GM21528 (cell line): ENCODE data around the gene ANKRD6.

ENCODE experiments used
- ATAC-seq: cut with Tn5 transposase; IDR thresholded peaks from one replicate; pipeline ENCODE4 v1.9.1; 2021; ENCODE audit warnings: mild to moderate bottlenecking, moderate library complexity; ENCODE audit not compliant: unreplicated experiment, low FRiP score

ANKRD6 gene

DNA sequence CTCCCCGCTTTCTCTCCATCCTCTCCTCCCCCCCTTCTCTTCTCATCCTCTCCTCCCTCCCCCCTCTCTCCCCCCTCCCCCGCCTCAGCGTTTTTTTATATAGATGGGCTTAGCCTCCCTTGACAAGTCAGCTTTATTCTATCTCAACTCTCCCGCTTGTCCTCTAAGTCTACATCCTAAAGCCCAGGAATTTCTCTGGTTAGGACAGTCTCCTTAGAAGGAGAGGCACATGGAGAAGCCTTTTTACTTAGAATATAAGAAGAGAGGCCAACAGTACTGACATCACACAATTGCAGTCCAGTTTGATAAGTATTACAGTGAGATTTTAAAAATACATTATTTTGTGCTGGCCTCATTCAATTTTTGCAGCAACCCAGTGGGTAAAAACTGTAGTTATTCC is 122.1 kb downstream of the ANKRD6 start:
- no peak for ATAC-seq

GRCh38 chr6:89555806-89556205 is 122.9 kb downstream of the ANKRD6 start:
- ATAC-seq: no peak

- no peak for ATAC-seq
Measured at GRCh38 chr6:89559487-89559886, 126.5 kb downstream of the ANKRD6 start.

GRCh38 chr6:89562093-89562973 is 129.4 kb downstream of the ANKRD6 start:
- ATAC-seq: no peak

GRCh38 chr6:89563866-89564265 is 130.9 kb downstream of the ANKRD6 start:
- ATAC-seq: no peak

DNA sequence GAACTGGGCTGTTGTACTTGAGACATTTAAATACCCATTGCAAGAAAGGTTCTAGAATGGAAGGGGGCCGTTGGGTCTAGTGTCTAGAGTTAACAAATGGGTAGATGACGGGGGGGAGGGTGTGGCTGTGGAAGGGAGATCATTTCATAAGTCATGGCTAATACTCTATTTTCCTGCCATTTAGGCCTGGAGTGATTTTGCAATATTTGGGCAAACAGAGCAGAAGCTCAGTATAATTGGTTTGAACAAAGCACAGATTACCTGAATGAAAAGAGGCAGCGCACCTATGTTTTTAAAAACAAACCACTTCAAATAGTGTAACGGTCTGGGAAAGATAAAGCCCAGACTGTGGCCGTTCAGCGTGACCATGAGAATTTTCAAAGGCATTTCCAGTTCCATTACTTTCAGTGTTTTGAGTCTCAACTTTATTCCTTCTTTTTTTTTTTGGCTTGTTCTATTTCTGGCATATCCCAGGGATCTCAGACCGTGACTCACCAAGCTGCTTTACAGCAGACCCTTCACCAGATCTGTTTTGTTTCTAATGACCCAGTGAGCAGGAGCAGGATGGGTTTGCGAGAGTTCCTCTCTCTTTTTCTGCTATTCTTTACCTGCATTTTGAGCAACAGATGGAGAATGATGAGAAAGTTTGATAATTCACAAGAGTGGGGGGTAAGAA is 131.9 kb downstream of the ANKRD6 start:
- no peak for ATAC-seq

DNA sequence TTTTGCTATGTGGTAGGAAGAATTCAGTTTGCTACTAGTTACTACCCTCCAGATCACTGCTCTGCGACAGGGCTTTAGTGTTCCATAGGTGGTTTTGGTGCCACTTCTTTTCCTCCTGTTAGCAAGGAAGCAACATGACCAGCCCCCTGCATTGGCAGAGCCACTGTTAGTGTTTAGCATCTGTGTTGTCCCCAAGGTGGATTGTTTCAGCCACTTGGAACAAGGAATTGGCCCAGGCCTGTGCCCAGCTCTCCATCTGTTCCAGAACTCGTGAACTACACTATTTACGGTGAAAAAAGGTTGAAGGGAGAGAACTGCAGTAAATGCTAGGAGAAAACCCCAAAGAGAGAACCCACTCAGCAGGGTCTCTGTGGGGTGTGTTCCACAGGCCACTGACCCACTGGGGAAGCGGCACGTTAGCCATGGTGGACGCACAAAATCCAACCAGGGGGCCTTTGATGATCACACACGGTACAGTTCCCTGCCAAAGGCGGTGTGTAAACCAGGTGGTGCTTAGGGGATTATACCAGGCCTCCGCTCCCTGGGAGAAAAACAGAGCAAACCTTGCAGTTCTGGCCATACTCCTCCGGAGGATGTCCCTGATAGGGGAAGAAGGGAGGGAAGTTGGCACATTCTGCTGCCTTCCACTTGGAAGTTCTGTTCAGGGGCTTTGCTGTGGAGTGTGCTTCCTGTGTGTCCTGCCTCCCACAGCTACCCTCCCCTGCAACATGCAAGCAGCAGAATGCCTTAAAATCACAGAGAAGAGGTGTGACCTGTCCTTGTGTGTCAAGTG is 133.3 kb downstream of the ANKRD6 start:
- no peak for ATAC-seq

DNA sequence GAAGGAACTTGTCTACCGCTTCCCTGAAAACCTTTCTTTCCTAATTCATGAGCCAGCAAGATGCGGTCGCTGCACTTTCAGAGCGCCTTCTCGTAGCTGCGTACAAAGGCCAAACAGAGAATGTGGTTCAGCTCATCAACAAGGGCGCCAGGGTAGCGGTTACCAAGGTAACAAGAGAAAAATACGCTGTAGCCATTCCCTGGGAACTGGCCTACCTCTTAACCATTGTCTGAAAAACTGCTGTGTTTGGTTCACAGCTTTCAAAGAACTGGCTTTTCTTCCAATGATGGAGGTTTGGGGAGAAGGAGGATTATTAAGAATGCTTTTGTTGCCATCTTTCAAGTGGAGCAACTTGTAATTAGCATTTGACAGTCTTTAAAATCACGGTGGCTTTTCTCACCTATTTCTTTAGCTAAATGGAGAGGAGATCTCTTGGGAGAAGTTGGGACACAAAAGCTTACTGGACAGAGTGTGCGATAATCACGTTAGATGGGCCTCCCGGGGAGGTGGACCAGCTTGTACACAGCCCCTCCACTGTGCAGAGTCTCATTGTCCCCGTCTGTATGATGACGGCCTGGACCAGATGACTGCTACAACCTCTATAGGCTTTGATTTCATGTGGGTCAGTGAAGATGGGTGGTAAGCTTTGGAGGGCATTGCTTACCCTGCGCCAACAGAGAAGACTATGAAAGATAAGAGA is 134.1 kb downstream of the ANKRD6 start:
- ATAC-seq: no peak

DNA sequence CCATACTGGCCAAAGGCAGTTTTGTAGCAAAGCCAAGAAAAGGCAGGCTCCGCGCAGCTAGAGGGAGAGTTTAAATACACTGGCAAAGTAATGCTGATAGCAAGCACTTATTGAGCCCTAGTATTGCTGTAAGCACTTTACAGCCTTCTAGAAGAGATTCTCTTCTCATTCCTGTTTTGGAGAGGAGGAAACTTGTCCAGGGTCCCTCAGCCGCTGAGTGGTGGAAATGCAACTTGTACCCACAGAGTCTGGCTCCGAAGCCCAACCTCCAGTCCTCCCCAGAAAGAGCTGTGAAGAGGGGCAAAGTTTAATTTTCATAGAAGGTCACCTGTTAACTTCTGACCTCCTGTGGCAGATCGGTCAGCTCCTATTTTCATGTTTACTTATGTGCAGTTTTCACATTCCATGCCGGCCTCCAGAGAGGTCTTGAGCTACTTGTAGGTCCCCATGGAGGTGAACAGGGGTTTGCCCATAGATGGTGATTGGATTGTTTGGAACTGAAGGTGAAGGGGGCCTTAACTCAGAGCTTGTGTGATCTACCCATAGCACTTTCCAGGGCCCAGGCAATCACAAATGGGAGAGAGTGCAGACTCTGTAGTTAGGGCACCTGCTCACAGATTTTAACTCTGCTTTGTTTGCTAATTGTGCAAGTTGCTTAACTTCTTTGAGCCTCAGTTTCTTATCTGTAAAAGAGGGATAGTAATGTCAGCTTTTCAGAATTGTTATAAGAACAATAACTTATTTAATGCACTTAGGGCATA is 134.9 kb downstream of the ANKRD6 start:
- ATAC-seq: no peak

DNA sequence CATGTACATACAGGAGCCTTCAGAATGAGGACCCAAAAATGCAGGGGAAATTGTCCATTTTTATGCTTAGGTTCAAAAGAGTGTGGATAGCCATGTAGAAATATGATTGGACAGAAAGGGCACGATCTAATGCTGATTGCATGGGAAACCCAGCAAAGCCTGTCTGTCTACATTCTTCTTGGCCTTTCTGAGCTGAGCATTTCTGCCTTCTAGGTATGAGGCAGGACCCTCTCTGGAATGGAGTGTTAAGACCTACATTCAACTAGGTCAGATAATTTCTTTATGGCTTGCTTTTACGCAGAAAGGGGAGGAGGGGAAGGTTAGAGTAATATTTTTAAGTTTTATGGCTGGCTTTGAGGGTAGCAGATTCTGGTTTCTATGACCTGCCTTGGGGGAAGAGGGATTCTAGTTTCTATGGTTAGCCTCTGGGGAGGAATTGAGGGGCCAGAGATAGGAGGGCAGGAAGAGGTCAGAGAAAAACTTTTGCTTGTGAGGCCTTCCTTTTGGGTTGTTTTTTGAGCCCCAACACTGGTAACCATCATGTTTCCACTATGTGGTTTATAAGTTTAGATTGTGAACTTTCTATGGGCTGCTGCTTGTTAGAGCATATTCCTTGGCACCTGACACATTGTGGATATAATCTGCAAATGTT is 142.1 kb downstream of the ANKRD6 start:
- ATAC-seq: no peak

DNA sequence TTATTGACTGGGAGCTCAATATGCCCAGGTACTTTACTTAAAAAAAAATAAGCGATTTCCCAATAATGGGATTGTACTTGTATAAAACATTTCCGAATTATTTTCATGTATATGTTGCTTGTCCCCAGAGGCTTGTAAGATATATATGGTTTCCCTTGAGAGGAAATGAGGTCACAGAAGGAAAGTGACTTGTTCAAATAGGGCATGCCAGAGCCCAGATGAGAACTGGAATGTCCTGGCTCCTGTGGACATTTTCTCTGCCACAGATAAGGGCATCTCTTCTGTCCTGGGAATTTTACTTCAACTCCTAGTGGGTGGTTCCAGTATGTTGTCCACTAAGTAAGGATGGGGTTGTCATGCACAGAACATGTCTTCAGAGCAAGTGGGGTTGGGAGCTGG is 142.6 kb downstream of the ANKRD6 start:
- no peak for ATAC-seq

GRCh38 chr6:89580997-89581666 is 148.2 kb downstream of the ANKRD6 start:
- ATAC-seq: no peak

GRCh38 chr6:89581689-89582088 is 148.7 kb downstream of the ANKRD6 start:
- no peak for ATAC-seq

GRCh38 chr6:89582669-89583325 is 149.8 kb downstream of the ANKRD6 start:
- no peak for ATAC-seq

DNA sequence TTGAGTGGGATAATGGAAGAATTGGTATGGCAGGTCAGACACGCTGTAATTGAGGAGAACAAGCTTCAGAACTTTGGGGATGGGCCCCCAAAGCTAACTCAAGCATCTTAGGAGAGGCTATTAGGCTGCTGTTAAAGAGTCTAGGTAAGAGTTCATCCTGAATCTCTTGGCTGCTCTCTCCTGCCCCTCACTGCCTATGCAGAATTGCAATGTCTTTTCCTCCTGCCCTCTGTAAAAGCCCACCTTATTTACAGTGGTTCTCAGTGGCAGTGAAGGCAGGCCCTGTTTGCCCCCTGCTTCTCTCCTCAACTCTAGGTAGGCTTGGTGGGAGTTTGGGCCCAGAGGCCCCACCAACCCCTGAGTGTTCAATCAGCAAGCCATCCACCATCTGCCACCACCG is 150.6 kb downstream of the ANKRD6 start:
- ATAC-seq: no peak

DNA sequence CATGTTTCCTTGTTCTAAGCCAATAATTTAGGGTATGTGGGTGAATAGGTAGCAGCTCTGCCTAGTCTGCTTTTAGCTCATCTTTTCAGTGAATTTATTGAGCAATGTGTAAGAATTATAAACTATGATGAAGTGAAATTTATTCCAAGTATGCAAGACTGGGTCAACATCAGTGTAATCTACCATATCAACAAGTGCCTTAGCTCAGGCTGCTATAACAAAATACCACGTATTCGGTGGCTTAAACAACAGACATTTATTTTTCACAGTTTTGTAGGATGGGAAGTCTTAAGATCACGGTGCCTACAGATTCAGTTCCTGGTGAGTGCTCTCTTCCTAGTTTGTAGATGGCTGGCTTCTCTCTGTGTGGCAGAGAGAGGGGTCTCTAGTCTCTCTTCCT is 151.6 kb downstream of the ANKRD6 start:
- no peak for ATAC-seq

DNA sequence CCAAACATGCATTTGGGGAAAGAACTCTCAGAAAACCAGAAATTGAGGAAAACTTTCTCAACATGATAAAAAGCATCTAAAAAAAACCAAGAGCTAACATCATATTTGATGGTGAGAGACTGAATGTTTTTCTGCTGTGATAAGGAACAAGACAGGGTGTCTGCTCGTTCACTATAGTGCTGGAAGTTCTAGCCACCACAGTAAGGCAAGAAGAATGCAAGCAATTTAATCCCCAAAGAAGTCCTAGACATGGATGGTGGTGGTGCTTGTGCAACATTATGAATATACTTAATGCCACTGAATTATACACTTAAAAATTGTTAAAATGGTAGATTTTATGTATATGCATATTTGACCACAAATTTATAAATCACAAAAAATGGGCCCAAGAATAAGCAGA is 152.2 kb downstream of the ANKRD6 start:
- no peak for ATAC-seq

DNA sequence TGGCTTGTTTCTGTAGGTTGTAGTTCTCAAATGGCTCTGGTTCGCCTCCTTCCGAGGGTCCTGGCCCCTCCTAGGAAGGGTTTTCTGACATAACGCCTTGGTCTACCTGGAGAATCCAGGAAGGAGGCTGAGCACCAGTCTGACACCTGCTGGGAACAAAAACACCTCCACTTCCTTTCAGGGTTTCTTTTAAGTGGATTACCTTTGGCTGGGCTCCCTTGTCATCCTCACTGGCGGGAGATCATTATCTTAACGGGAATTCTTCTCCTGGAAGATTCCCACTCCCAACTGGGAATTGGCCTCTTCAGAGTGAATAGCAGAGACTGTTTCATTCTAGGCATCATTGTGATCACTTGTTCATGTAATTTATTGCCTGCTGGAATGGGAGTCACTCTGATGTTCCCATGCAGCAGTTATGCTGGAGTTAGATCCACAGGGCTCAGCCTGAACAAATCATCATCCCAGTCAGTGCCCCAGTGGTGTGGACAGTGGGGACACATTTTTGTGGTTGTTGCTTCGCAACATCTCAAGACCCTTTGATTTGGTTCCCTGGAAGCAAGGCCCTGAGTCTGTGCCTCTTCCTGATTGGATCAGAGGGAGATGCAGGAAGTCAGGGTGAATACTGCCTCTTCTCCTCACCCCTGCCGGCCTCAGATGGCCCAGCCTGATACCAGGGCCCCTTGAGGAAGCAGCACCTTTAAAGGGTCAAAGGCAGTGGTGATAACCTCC is 156.5 kb downstream of the ANKRD6 start:
- no peak for ATAC-seq
